HG03045 (cell line): ENCODE results near the gene DUOXA1.
"Not testable (repeated sequence)": the region's sequence is repeated elsewhere in the genome, so short reads cannot be mapped to it uniquely, and the experiment has no call there.

Experiments used
- ATAC-seq: cut with Tn5 transposase; IDR thresholded peaks from one replicate; pipeline ENCODE4 v1.9.1; 2021; ENCODE audit warnings: mild to moderate bottlenecking, moderate library complexity; ENCODE audit not compliant: unreplicated experiment

The DUOXA1 gene

DNA sequence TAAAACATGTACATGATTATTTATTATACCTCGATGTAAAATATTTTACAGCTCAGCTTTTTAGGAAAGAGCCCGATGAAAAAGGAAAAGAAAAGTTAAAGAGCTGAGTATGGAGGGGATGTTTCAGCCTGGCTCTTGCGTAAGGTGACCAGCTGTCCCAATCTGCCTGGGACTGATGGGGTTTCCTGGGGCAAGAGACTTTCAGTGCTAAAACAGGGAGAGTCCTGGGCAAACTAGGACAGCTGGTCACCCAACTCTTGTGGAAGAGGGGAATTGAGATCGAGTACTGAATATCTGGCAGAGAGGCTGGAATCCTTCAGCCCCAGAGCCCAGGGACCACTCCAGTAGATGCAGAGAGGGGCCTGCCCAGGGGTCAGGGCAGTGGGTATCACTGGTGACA, 36.7 kb downstream of the DUOXA1 start:
- no peak for ATAC-seq

DNA sequence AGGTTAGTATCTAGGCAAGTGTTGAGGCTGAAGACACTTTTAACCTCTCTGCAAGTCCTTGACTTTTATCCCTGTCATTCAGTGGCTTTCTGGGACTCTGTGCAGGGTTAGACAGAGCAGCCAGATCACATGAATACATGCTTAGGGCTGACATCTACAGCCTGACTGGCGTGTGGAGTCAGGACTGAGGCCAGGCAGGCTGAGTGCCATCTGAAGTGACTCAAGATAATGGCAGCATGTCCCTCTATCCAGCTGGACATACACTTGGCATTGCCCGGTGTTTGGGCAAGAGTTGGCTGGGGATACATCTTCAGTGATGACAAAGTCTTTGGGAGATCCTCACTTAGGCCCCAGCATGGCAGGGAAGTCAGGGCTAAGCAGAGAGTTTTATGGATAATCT, 38.1 kb downstream of the DUOXA1 start:
- ATAC-seq: no peak

DNA sequence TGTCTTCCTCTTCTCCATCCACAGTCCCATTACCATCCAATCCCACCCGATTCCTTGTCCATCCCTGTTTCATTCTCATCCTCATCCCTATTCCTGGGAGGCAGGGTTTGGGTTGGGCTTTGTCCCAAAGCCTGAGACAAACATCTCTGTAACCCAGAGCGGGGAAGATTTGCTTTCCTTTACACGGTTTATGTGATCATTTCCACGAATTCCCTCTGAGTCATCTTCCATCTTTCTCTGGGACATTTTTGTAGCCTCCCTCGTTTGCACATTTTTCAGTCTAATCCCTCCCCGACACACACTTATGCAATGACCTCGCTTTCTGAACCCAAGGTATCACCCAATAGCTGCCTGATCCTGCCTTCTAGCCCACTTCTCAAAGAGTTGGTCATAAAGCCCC, 38.5 kb downstream of the DUOXA1 start:
- no peak for ATAC-seq

DNA sequence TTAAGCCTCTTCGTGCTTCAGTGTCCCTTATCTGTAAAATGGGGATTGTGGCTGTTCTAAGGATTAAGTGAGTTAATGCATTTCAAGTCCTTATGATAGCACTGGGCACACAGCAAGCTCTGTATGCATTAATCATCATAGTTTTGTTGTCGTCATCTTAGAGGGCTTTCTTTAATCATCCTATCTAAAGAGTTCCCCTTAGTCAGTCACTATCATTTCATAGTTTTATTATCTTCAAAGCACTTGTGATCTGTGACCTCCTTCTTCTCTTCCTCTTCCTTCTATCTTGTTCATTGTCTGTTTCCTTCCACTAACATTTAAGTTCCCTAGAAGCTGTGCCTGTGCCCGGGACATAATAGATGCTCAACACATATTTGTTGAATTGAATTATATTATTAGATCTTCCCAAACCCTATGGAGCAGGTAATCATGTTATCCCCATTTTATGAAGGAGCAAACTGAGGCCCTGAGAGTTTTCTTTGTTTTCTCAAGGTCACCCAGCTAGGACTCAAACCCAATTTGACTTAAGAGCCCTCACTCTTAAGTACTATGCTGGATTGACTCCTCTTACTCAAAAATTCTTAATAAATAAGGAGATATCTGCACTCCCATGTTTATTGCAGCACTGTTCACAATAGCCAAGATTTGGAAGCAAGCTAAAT, 39.8 kb downstream of the DUOXA1 start:
- no peak for ATAC-seq

DNA sequence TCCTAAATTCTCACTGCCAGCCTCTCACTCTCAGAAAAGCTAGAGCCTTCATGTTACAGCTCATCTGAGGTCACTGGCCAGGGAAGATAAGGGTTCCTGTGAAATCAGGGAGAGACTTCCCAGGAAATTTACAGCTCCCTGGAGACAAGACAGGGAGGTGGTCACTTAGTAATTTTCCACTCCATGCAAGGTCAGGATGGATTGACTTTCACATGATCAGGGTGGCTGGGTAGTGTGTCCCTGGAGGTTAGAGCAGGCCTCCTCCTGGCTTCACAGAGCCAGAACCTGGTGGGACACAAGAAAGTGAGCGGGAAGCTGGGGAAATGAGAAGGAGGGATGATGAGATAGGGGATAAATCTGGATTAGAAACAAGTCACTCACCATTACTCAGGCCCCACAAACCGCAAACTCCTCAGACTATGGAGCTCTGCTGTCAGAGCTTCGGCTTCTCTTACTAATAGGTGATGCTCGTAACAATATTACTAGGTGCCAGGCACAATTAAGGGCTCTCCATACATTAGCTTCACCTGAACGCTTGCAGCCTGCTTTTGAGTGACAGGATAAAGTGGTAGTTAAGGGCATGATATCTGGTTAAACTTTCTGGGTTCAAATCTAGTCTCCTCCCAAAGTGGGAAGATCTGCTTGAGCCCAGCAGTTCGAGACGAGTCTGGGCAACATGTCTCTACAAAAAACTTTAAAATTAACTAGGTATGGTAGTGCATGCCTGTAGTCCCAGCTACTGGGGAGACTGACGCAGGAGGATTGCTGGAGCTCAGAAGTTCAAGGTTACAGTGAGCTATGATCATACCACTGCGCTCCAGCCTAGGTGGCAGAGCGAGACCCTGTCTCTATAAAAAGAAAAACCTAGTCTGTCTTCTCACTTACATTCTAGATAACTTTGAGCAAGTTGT, 40.6 kb downstream of the DUOXA1 start:
- ATAC-seq: no peak

DNA sequence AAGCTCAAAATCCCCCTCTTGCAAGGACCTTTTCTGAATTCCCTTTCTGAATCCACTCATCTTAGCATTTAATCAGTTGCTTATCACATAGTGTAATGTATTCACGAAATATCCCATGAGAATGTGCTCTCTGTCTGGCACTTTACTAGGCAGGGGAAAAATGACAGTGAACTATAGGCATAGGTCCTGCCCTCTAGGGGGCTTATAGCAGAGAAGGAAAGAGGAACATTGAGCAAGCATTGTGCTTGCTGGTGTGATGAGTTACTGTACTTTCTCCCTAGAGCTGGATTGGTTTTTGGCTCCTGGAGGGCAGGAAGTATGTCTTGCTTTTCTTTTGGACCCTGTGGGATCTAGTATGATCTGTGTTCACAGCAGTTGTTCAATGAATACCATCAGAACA, 42.2 kb downstream of the DUOXA1 start:
- ATAC-seq: no peak

DNA sequence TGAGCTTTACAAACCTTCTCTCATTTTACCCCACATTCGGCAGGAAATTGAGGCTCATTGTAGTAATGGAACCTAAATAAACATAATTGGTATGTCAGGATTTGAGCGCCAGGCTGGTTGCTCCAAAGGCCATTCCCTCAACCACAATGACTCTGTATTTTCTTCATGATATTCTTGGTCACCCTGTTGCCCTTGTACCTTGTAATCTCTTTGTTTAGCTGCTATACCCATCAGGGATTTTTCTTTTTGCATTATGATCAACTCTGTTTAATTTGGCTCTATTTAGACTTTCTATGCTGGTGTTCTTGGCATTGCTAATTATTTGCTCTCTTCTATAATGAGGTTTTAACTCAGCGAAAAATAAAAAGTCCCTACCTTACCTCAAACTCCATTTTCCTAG, 45.5 kb downstream of the DUOXA1 start:
- no peak for ATAC-seq

DNA sequence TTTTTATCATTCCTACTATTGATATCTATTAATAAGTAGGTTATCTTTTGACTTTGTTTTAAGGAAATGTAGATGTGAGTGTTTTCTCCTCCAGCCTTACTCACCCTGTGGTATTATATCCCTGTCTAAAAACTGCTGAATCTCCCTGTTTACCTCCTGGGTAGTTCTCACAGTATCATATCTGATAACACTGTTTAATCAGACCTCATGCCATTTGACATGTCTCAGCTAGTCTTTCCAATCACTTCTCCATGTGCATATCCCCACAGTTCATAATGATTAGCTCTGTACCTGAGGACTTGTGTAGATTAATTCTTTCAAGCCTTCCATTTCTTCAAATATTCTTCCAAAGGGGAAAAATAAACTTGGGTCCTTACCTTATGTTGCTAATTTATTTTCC, 46.5 kb downstream of the DUOXA1 start:
- ATAC-seq: no peak

DNA sequence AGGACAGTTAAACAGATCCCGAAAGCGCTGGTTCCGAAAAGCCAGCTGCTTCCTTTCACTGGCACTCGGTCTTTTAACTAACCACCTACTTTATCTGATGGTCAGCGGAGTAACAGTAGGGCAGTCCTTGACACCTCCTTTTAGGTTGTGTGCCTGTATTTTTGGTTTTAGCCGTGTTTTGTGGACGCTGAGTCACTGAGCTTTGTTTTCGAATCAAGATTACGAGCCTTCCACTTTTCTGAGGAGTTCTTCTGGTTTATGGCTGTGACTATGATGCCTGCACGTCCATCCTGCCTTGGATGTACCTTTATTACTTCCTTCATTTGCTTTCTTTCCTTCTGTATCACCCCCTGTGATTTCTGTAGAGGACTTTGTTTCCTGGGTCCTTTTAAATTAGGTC, 47.3 kb downstream of the DUOXA1 start:
- not testable (repeated sequence) for ATAC-seq

DNA sequence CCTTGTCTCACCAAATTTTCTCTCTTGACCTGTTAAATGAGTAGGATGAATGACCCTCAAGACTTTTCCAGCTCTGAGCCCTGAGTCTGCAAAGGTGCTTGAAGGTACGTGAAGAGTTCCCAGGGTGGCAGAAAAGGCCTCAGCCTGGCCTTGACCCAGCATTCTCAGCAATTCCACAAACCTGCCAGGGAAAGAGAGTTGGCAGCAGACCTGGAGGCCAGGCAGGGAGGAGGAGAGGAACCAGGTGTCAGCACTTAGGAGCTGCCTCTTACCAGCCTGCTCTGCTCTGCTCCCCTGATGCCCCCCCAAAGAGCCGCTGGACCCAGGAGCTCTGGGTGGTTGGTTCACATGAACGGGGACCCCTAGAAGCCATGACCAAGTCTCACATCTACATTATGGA, 49.1 kb downstream of the DUOXA1 start:
- ATAC-seq: not testable (repeated sequence)

DNA sequence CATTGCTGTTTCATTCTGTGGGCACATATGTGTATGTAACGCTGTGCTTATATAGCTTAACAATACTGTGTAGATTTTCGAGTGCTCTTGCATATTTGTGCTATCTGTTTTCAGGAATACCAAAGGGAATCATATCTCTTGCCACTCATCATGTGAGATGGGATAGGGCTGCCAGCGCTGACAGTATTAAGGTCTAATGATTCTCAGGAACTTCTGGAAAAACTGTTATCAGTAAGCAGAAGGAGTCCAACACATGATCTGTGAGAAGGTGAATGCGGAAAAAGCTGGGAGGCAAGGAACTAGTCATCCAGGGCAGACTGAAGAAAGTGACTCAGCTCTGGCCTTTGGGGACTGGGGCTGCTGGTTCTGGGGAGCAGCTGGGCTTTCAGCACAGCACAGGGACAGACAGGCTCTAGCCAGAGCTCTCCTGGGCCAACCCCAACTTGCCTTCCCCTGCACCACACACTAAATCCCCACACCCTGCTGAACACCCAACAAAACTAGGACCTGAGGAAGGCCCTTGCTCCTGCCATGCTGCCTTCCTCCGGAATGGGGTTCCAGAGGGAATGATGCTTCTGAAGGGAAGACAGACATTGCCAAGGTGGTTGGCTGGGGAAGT, 49.9 kb downstream of the DUOXA1 start:
- not testable (repeated sequence) for ATAC-seq

DNA sequence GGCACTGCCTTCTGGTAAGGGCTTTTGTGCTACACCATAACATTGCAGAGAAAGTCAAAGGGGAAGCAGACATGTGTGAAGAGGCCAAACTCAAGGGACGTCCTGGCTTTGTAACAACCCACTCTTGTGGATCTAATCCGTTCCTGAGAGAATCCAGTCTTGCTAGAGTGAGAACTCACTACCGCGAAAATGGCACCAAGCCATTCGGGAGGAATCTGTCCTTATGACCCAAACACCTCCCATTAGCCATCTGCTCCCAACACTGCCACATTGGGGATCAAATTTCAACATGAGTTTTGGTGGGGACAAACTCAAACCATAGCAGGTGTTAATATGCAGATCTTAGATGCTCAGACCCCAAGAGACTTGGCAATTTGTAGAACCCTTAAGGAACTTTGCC, 50.5 kb downstream of the DUOXA1 start:
- not testable (repeated sequence) for ATAC-seq

DNA sequence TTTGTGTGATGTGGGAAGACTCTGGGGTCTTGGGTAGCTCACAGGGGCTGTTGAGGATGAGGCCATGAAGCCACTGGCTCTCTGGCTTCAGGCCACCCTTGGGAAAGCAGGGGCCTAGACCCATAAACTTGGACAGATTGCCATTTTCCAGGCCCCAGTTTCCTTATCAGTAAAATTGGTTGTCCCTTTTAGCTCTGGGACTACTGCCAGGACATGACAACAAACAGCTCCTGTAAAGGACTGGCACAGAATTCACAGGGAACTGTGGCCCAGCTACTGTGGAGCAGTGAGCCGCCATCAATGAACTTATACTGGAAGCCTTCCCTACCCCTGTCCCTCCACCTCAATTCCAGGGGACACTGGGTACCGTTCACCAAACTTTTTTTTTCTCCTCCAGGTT, 52.3 kb downstream of the DUOXA1 start:
- ATAC-seq: not testable (repeated sequence)

DNA sequence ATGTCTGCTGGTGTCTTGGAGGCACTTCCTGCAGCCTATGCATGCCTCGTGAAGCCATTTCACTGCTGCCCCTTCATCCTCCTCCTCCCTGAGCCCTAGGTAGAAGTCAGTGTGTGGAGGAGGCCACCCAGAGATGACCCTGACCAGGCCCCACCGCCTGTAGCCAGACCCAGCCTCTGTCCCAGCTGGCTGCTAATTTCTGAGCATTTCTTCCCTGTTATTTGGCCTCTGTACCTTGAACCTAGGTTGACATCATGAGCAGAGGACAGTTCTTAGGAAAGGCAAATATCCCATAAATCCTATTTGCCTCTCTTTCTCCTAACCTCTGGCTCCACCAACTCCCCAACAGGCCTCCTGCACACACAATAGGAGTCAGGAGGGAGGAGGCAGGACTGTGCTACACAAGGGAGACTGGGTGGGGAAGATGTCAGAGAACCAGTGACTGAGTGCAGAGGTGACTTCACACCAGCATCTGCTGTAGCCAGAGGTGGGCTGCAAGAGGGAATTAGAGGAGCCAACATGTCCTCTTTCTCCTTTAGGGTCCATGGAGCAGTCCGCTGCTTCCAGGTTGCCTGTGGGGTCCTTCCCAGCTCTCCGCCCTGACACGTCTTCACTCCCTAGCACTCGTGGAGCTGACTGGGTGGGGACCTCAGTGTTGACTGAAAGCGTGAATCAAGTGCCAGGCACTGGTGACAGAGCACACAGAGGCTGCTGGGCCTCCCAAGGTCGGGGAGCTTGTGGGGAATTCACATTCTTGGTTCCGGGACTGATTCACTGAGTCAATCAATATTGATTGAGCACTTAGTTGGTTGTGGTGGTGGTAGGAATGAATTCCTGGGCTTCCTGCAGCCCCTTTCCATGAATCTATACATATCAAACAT, 54.0 kb downstream of the DUOXA1 start:
- not testable (repeated sequence) for ATAC-seq

DNA sequence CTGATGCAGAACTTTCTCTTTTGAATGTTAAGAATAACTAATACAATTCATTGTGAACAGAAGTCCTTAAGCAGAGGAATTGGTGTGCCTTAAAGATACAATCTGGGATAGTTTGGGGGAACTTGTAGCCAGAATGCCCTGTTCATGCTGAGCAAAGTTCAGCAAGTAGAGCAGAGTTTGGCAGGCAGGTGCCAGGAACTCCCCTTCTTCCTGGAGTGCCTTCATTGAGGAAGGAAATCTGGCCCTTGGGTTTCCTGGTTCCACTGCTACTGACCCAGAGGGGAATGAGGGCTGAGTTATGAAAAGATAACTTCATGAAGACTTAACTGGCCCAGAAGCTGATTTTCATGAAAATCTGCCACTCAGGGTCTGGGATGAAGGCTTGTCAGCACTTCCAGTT, 56.1 kb downstream of the DUOXA1 start:
- ATAC-seq: not testable (repeated sequence)

DNA sequence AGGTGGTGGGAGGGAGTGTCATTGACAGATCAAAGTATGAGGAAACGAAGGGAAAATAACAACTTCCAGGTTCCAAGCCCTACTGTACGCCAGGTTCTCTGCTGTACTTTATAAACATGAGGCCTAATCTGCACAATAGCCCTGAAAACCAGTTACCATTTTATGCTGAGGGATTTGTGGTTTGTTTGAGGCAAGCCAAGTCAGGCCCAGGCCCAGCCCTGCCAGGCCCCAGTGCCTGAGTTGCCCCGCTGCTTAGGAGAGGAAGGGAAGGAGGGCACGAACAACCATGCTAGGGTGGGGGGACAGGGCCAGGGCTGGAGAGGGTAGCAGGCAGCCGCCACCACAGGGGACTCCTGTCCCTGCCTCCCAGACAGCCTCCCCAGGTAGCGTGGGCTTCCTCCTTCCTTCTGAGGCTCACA, 59.7 kb downstream of the DUOXA1 start:
- ATAC-seq: not testable (repeated sequence)
